ENCODE results near the gene AMIGO1. TPM values are rescaled to one million over a fixed set of nuclear protein-coding genes. Genes with fewer than 3 reads are reported as not detected.
A peak's percentile ranks its signal among the peaks of the same experiment; 100 is the strongest.

The AMIGO1 gene
- total RNA-seq, 2 experiments from 2014 or later = 8.2 to 9.4 TPM

- POLR2A ChIA-PET = interaction anchor here (1.2 to 1.9 kb wide), 3 partner anchors 20 to 24 kb away, joined by 4 to 14 read pairs (median 6); no protein-coding TSS in a partner anchor
- H3K27ac Mint-ChIP-seq = peak overlapping the region; percentile 64
- H3K9me3 Mint-ChIP-seq = no peaks in the 10 kb centered on the region
- H3K4me1 Mint-ChIP-seq = peaks cover 50% of the 10 kb centered on the region
- peaks cover 22% of the 10 kb centered on the region for H3K27me3 Mint-ChIP-seq
- ATAC-seq (ENCODE audit: low read depth) = no peak
- DNase-seq = no peak
- H3K36me3 Mint-ChIP-seq = peaks cover 10% of the 10 kb centered on the region
- H3K4me3 Mint-ChIP-seq = peak overlapping the region; percentile 83
Measured at GRCh38 chr1:109508001-109508872, 1.3 kb downstream of the AMIGO1 start.

- POLR2A ChIA-PET = interaction anchor here (0.6 to 17.7 kb wide), 7 partner anchors 10 to 295 kb away, joined by 3 to 212 read pairs (median 3); partner anchors contain the start of genes ATXN7L2 and GNAI3
- Mint-ChIP-seq H3K36me3 (peaks cover 13% of the 10 kb centered on the region), H3K9me3 (no peaks in the 10 kb centered on the region), H3K4me3 (no peak overlapping the region), H3K27me3 (peaks cover 6% of the 10 kb centered on the region), H3K4me1 (peaks cover 67% of the 10 kb centered on the region), H3K27ac (peak overlapping the region; percentile 42)
- ATAC-seq (ENCODE audit: low read depth) (no peak), DNase-seq (no peak)
Measured at GRCh38 chr1:109504974-109505373, 4.6 kb downstream of the AMIGO1 start.

GRCh38 chr1:109503935-109504334 lies 5.6 kb downstream of the AMIGO1 start:
- POLR2A ChIA-PET = interaction anchor here (0.9 to 17.7 kb wide), 7 partner anchors 10 to 44 kb away, joined by 3 to 212 read pairs (median 3); partner anchors contain the start of genes ATXN7L2, CYB561D1 and GNAI3
- H3K9me3 Mint-ChIP-seq = no peaks in the 10 kb centered on the region
- H3K36me3 Mint-ChIP-seq = peaks cover 14% of the 10 kb centered on the region
- H3K27me3 Mint-ChIP-seq = peaks cover 3% of the 10 kb centered on the region
- H3K4me3 Mint-ChIP-seq = peak overlapping the region; percentile 68
- H3K27ac Mint-ChIP-seq = peak overlapping the region; percentile 82
- DNase-seq = no peak
- peaks cover 72% of the 10 kb centered on the region for H3K4me1 Mint-ChIP-seq
- no peak for ATAC-seq (ENCODE audit: low read depth)

GRCh38 chr1:109502364-109502851 lies 7.1 kb downstream of the AMIGO1 start:
- DNase-seq (peak; percentile 43), ATAC-seq (ENCODE audit: low read depth) (peak; percentile 82)
- Mint-ChIP-seq H3K4me3 (peak overlapping the region; percentile 81), H3K36me3 (peaks cover 16% of the 10 kb centered on the region), H3K9me3 (no peaks in the 10 kb centered on the region), H3K4me1 (peaks cover 74% of the 10 kb centered on the region), H3K27me3 (no peaks in the 10 kb centered on the region), H3K27ac (peak overlapping the region; percentile 99)
- POLR2A ChIA-PET = interaction anchor here (0.8 to 17.7 kb wide), 8 partner anchors 8 to 219 kb away, joined by 4 to 212 read pairs (median 6); partner anchors contain the start of genes ATXN7L2, CYB561D1 and PSRC1

- peak overlapping the region; percentile 99 for H3K27ac Mint-ChIP-seq
- H3K4me1 Mint-ChIP-seq = peaks cover 73% of the 10 kb centered on the region
- ATAC-seq (ENCODE audit: low read depth) = peak; percentile 40
- peak overlapping the region; percentile 81 for H3K4me3 Mint-ChIP-seq
- no peaks in the 10 kb centered on the region for H3K9me3 Mint-ChIP-seq
- no peaks in the 10 kb centered on the region for H3K27me3 Mint-ChIP-seq
- H3K36me3 Mint-ChIP-seq = peaks cover 13% of the 10 kb centered on the region
- peak; percentile 41 for DNase-seq
- POLR2A ChIA-PET = interaction anchor here (1.2 to 17.7 kb wide), 7 partner anchors 8 to 219 kb away, joined by 4 to 212 read pairs (median 7); partner anchors contain the start of genes ATXN7L2, CYB561D1 and PSRC1
Measured at GRCh38 chr1:109501644-109502363, 7.7 kb downstream of the AMIGO1 start.

- peaks cover 78% of the 10 kb centered on the region for H3K4me1 Mint-ChIP-seq
- peak overlapping the region; percentile 99 for H3K27ac Mint-ChIP-seq
- no peaks in the 10 kb centered on the region for H3K9me3 Mint-ChIP-seq
- H3K36me3 Mint-ChIP-seq = peaks cover 18% of the 10 kb centered on the region
- H3K4me3 Mint-ChIP-seq = peak overlapping the region; percentile 81
- no peak for DNase-seq
- no peak for ATAC-seq (ENCODE audit: low read depth)
- POLR2A ChIA-PET = interaction anchor here (1.2 to 17.7 kb wide), 2 partner anchors 10 to 31 kb away, joined by 4 to 212 read pairs; no protein-coding TSS in a partner anchor
- no peaks in the 10 kb centered on the region for H3K27me3 Mint-ChIP-seq
Measured at GRCh38 chr1:109500941-109501381, 8.6 kb downstream of the AMIGO1 start.

- peaks cover 79% of the 10 kb centered on the region for H3K4me1 Mint-ChIP-seq
- DNase-seq (peak; percentile 67), ATAC-seq (ENCODE audit: low read depth) (peak; percentile 20)
- peaks cover 22% of the 10 kb centered on the region for H3K36me3 Mint-ChIP-seq
- no peaks in the 10 kb centered on the region for H3K27me3 Mint-ChIP-seq
- peak overlapping the region; percentile 81 for H3K4me3 Mint-ChIP-seq
- POLR2A ChIA-PET = interaction anchor here (0.6 to 17.7 kb wide), 5 partner anchors 10 to 32 kb away, joined by 3 to 212 read pairs (median 4); partner anchors contain the start of genes AMIGO1 and ATXN7L2
- H3K27ac Mint-ChIP-seq = peak overlapping the region; percentile 99
- H3K9me3 Mint-ChIP-seq = no peaks in the 10 kb centered on the region
Measured at GRCh38 chr1:109499661-109500536, 9.6 kb downstream of the AMIGO1 start.

GRCh38 chr1:109499081-109499480 lies 10.4 kb downstream of the AMIGO1 start:
- no peaks in the 10 kb centered on the region for H3K9me3 Mint-ChIP-seq
- ATAC-seq (ENCODE audit: low read depth) (no peak), DNase-seq (no peak)
- H3K36me3 Mint-ChIP-seq = peaks cover 22% of the 10 kb centered on the region
- H3K27me3 Mint-ChIP-seq = no peaks in the 10 kb centered on the region
- peak overlapping the region; percentile 42 for H3K4me3 Mint-ChIP-seq
- peak overlapping the region; percentile 34 for H3K27ac Mint-ChIP-seq
- POLR2A ChIA-PET = interaction anchor here (1.1 to 17.7 kb wide), 3 partner anchors 11 to 73 kb away, joined by 4 to 212 read pairs (median 16); partner anchors contain the start of gene AMIGO1
- peaks cover 79% of the 10 kb centered on the region for H3K4me1 Mint-ChIP-seq

GRCh38 chr1:109498161-109498801 lies 11.2 kb downstream of the AMIGO1 start:
- Mint-ChIP-seq H3K27ac (peak overlapping the region; percentile 61), H3K27me3 (no peaks in the 10 kb centered on the region), H3K36me3 (peaks cover 23% of the 10 kb centered on the region), H3K4me3 (no peak overlapping the region), H3K9me3 (no peaks in the 10 kb centered on the region), H3K4me1 (peaks cover 76% of the 10 kb centered on the region)
- POLR2A ChIA-PET = interaction anchor here (0.7 to 17.7 kb wide), 4 partner anchors 12 to 73 kb away, joined by 3 to 212 read pairs (median 10); partner anchors contain the start of gene AMIGO1
- DNase-seq = peak; percentile 45
- no peak for ATAC-seq (ENCODE audit: low read depth)

GRCh38 chr1:109497449-109498160 lies 11.9 kb downstream of the AMIGO1 start:
- no peaks in the 10 kb centered on the region for H3K27me3 Mint-ChIP-seq
- H3K36me3 Mint-ChIP-seq = peaks cover 20% of the 10 kb centered on the region
- ATAC-seq (ENCODE audit: low read depth) (no peak), DNase-seq (no peak)
- H3K4me1 Mint-ChIP-seq = peaks cover 70% of the 10 kb centered on the region
- POLR2A ChIA-PET = interaction anchor here (0.6 to 17.7 kb wide), 6 partner anchors 13 to 413 kb away, joined by 3 to 212 read pairs (median 5); partner anchors contain the start of genes AMIGO1, ATXN7L2 and CSF1
- no peak overlapping the region for H3K4me3 Mint-ChIP-seq
- H3K27ac Mint-ChIP-seq = peak overlapping the region; percentile 61
- no peaks in the 10 kb centered on the region for H3K9me3 Mint-ChIP-seq

- no peak overlapping the region for H3K27ac Mint-ChIP-seq
- peaks cover 20% of the 10 kb centered on the region for H3K36me3 Mint-ChIP-seq
- POLR2A ChIA-PET = interaction anchor here (1.1 to 17.7 kb wide), 2 partner anchors 10 to 36 kb away, joined by 3 to 212 read pairs; no protein-coding TSS in a partner anchor
Measured at GRCh38 chr1:109495738-109496137, 13.8 kb downstream of the AMIGO1 start.

More at GRCh38 chr1:109495738-109496137, 13.8 kb downstream of the AMIGO1 start:
- DNase-seq (no peak), ATAC-seq (ENCODE audit: low read depth) (no peak)
- Mint-ChIP-seq H3K9me3 (no peaks in the 10 kb centered on the region), H3K4me3 (peak overlapping the region; percentile 99), H3K4me1 (peaks cover 52% of the 10 kb centered on the region), H3K27me3 (no peaks in the 10 kb centered on the region)
